Measurements from ENCODE around the gene ASB13.
A peak's percentile ranks its signal among the peaks of the same experiment; 100 is the strongest.
"Not testable (repeated sequence)": the region's sequence is repeated elsewhere in the genome, so short reads cannot be mapped to it uniquely, and the experiment has no call there.

ASB13 gene

GRCh38 chr10:5623081-5623748 lies 43.2 kb downstream of the ASB13 start:
- DNase-seq (ENCODE audit: low spot score): peak; percentile 86

GRCh38 chr10:5622186-5622960 lies 44.0 kb downstream of the ASB13 start:
- no peak for DNase-seq (ENCODE audit: low spot score)

GRCh38 chr10:5621371-5621770 lies 45.0 kb downstream of the ASB13 start:
- not testable (repeated sequence) for DNase-seq (ENCODE audit: low spot score)

GRCh38 chr10:5620966-5621365 lies 45.4 kb downstream of the ASB13 start:
- DNase-seq (ENCODE audit: low spot score): no peak

DNA sequence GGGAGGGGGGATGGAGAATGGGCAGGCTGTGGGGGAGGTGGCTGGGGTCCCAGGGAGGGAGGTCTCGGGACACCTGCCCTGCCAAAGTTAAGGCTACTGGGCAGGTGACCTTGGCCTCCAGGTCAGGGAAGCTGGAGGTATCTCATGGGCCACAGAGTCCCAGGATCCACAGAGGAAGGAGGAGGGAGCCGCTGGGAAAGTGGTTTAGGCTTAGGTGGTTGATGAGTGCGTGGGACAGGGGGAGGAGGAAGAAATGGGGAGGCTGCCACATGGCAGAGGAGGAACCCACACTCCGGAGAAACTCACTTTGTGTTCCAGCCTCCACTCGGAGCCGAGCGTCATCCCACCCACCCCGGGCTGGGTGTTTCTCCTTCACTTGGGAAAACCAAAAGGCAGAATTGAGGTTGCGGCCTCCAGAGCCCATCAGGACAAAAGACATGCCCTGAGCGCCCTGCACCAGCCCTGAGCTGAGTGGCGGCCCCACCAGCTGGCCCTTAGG lies 46.1 kb downstream of the ASB13 start:
- DNase-seq (ENCODE audit: low spot score): no peak

DNA sequence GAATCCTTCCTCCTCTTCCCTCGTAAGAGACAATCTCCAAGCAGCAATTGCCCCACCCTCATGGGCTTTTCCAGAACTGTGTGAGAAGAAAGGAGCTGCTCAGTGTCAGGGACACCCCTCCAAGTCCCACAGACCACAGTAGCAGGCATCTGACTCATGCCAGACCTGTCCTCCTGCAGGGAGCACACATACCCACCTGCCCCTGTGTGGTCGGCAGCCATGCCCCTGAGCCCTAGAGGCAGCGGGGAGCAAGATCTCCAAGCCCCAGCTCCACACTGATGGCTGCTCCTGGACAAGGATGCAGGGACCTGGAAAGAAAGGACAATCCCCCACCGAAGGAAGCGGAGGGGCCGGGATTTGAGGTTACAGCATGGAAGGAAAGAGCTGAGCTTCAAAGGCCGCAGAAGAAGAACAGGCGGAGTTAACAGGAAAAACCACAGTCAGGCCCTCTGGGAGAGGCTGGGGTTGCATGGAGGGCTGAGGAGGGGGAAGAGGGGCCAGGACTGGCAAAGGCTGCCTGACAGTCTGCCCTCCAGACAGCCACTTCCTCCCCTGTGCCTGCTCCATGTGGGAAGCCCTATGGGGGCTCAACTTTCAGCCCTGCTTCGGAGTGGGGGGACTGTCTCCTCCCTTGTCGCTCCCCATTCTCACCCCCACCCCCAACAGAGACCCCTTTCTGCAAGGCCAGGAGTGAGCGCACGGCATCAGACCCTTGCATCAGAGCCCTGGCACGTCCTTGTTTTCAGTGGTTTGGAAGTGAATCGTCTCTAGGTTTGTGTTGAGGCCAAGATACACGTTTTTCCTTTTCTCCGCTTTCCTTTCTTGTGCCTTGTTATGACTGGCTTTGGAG lies 46.8 kb downstream of the ASB13 start:
- no peak for DNase-seq (ENCODE audit: low spot score)

DNA sequence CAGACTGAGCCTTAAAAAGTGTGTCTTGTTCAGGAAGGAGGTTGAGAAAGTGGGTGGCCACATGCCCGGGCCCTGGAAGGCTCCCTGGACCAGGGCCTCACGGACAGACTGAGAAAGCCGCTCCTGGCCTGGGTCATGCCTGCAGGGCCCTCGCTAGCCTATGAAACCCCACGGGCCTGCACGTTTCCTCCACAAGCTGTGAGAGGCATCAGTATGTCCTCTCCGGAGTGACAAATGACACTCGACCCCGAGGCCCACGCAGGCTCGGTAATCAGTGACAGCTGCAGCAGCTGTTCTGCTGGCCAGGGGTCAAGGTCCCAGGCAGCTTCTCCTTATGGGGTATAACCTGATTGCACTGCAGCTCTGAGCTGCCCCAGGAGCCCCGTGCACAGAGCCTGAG lies 47.6 kb downstream of the ASB13 start:
- no peak for DNase-seq (ENCODE audit: low spot score)

GRCh38 chr10:5618042-5618441 lies 48.4 kb downstream of the ASB13 start:
- DNase-seq (ENCODE audit: low spot score): no peak

DNA sequence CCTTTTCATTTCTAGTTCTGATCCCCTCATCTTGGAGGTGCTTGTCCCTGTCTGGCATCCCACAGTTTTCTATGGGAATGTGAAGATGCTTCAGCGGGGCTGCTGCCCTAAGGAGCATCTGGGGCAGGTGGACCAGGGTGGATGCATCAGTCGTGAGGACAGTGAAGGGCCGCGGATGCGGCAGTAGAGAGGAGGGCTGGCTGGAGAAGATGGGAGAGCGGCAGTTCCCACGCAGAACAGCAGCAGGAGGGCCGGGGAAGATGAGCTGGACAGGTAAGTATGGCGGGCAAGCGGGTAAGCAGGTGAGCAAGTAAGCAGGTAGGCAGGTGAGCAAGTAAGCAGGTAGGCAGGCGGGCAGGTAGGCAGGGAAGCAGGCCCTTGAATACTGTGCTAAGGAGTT lies 48.9 kb downstream of the ASB13 start:
- no peak for DNase-seq (ENCODE audit: low spot score)

GRCh38 chr10:5616836-5617235 lies 49.6 kb downstream of the ASB13 start:
- peak; percentile 84 for DNase-seq (ENCODE audit: low spot score)

DNA sequence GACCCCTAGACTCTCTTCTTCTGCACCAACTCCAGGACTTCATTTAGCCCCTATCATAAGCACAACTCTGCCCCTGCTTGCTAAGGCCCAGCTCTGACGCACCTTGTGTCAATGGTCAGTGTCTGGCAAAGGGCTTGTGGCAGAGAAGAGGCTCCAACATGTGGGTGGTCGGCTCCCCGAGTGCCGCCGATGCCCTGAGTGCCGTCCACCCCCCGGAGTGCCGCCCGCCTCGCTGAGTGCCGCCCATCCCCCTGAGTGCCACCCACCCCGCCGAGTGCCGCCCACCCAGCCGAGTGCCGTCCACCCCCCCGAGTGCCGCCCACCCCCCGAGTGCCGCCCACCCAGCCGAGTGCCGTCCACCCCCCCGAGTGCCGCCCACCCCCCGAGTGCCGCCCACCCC lies 50.3 kb downstream of the ASB13 start:
- DNase-seq (ENCODE audit: low spot score): no peak

DNA sequence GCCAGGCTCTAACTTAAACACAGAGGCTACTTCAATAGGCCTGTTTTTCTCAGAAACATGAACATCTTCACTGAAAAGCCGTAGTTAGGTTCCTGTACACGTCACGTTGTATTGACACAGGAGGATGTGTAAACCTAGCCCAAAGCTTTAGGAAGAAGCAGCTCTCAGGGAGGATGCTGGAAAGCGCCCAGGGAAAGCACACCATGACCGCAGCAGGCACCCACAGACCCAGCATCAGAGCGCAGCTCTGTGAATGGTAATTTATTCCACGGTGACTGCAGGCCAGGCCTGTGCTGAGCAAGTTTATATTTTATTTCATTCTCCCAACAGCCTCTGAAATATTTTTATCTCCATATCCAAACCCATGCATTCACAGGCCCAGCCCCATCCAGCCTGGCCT lies 51.1 kb downstream of the ASB13 start:
- no peak for DNase-seq (ENCODE audit: low spot score)

DNA sequence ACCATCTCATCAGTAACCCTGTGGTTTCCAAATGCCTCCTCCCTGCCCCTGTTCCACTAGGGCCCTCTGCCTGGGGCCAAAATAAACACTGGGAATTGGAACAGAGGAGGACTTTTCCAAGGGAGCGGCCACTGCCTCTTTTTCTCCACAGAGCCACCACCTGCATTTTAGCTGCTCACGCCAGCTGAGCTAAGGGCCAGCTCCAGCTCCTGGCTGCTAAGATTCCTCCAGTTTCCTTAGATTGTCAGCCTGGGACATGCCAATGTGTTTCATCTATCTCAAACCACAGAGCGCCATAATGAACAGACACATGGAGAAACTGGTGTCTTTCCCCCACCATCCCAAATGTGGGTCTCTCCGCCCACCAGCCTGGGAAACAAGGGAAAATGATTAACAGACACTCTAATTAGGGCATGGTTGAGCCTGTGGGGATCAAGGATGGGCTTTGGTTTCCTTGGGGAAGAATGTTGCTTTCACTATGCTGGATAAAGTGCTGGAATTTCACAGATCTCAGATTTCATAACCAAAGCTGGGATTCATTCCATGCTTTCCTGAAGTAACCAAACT lies 52.2 kb downstream of the ASB13 start:
- DNase-seq (ENCODE audit: low spot score): no peak

GRCh38 chr10:5613481-5614154 lies 52.8 kb downstream of the ASB13 start:
- no peak for DNase-seq (ENCODE audit: low spot score)

DNA sequence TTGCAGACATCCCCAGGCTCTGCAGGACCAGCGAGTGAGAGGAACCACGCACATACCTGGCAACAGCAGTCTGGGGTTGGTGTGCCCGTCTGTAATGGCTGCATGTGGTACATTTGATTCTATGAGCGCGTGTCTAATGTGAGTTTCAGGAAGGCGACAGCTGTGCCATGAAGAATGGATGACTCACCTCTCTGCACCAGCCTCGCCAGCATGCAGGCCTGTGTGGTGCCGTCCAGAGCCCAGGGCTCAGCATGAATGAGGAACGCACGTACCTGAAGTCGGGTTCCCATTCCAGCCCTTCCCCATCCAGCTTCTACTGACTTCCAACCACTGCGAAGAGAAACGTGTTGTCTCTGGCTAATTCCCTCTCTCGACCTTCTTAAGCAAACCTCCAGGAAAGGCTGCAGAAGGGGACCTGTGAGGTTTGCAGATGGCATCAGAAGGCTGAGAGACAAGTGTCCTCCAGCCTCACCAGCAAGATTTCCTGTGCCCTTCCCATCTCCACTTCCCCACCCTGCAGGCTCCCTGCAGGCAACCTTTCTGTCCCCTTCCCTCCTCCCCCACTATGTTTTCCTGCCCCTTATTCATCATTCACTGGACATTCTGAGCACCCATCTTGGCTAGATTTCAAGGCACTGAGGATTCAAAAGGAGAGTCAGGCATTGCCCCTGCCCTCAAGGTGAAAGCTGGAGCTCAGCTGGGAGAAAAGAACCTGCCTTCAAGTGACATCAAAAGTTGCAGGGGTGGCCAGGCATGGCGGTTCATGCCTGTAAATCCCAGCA lies 54.3 kb downstream of the ASB13 start:
- DNase-seq (ENCODE audit: low spot score): no peak

GRCh38 chr10:5609952-5610616 lies 56.3 kb downstream of the ASB13 start:
- no peak for DNase-seq (ENCODE audit: low spot score)

- no peak for DNase-seq (ENCODE audit: low spot score)
Measured at GRCh38 chr10:5608608-5609220, 57.7 kb downstream of the ASB13 start.

DNA sequence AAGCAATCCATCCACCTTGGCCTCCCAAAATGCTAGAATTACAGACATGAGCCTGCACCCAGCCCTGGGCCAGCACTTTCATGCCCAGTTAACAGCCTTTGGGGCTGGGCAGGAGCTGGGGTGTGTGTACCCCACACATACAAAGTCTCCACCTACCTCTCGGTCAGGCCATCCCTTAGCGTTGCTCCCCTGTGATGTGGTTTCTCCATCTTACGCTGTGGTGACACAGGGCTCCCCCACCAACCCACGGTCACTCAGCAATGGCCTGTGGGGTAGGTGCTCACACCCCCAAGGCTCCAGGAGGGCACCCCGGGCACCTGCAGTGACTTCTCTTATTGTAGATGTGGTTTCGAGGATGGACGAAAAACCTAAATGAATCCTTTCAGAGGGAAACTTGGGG lies 58.8 kb downstream of the ASB13 start:
- no peak for DNase-seq (ENCODE audit: low spot score)

GRCh38 chr10:5606864-5607263 lies 59.5 kb downstream of the ASB13 start:
- no peak for DNase-seq (ENCODE audit: low spot score)

GRCh38 chr10:5606321-5606720 lies 60.1 kb downstream of the ASB13 start:
- no peak for DNase-seq (ENCODE audit: low spot score)
